Measurements from ENCODE around the gene CPTP. TPM values are rescaled to one million over a fixed set of nuclear protein-coding genes. Genes with fewer than 3 reads are reported as not detected.

Gene CPTP
- total RNA-seq, 1 experiment from 2014 or later: 14.0 TPM

- Histone ChIP-seq H4K20me1 (ENCODE audit: control insufficient read depth, insufficient read depth, insufficient read length) (peaks cover 3% of the 10 kb centered on the region), H3K79me2 (ENCODE audit: insufficient read depth, low read length) (peaks cover 3% of the 10 kb centered on the region; the same call in 1 of the 2 replicates), H3K14ac (ENCODE audit: insufficient read depth, low read length) (no peak overlapping the region), H2BK20ac (ENCODE audit: low read depth, low read length, poor library complexity, severe bottlenecking) (no peak overlapping the region), H3K23me2 (ENCODE audit: insufficient read length, low read depth, low read length, poor library complexity, severe bottlenecking) (peaks cover 9% of the 10 kb centered on the region), H3K23ac (ENCODE audit: insufficient read length, low read depth, low read length) (no peak overlapping the region), H2BK15ac (ENCODE audit: low read depth, low read length) (no peak overlapping the region), H3T11ph (ENCODE audit: low read length) (no peak overlapping the region), H2AFZ (ENCODE audit: low read length) (no peak overlapping the region), H3K4ac (ENCODE audit: low read depth, low read length) (no peak overlapping the region), H3K9me3 (ENCODE audit: control insufficient read depth, low read depth, low read length) (no peaks in the 10 kb centered on the region), H3K4me2 (ENCODE audit: insufficient read depth, insufficient read length, low read length) (no peak overlapping the region), H3K4me1 (ENCODE audit: insufficient read depth, low read length) (no peaks in the 10 kb centered on the region; the same call in 1 of the 2 replicates), H3K79me1 (ENCODE audit: insufficient read depth, low read depth, low read length, poor library complexity, severe bottlenecking) (peaks cover 13% of the 10 kb centered on the region), H2BK12ac (ENCODE audit: insufficient read length, low read depth, low read length) (no peak overlapping the region), H3K18ac (ENCODE audit: insufficient read length, low read depth, low read length) (no peak overlapping the region), H3K56ac (ENCODE audit: insufficient read length, low read depth, low read length) (no peak overlapping the region), H3K27ac (ENCODE audit: insufficient read length, low read depth, low read length) (no peak overlapping the region), H2BK120ac (ENCODE audit: low read depth, low read length, poor library complexity, severe bottlenecking) (no peak overlapping the region), H3K27me3 (ENCODE audit: insufficient read depth, low read length) (no peaks in the 10 kb centered on the region), H4K5ac (ENCODE audit: insufficient read length, low read depth, low read length) (no peak overlapping the region), H2AK5ac (ENCODE audit: insufficient read length, low read length) (no peak overlapping the region), H2BK5ac (ENCODE audit: insufficient read length, low read length) (no peak overlapping the region), H3K9ac (ENCODE audit: extremely low read depth, insufficient read length, low read length) (no peak overlapping the region), H4K8ac (replicated peaks; ENCODE audit: insufficient read length, low read depth, low read length) (no peak overlapping the region), H4K91ac (ENCODE audit: insufficient read length, low read depth, low read length) (no peak overlapping the region)
- no peak for DNase-seq
- TF ChIP-seq CTCF (conservative IDR thresholded peaks at IDR 0.05): peak; percentile 61
- H3K27ac Mint-ChIP-seq: no peak overlapping the region
- H3K36me3 Mint-ChIP-seq (ENCODE audit: insufficient read depth in 1 of 3, low read depth in 3 of 3): peaks cover 21 to 25% (median 23%) of the 10 kb centered on the region in 3 experiments
- no peaks in the 10 kb centered on the region for H3K27me3 Mint-ChIP-seq (ENCODE audit: low read depth)
- no peak overlapping the region for H3K4me3 Mint-ChIP-seq
- no CpG with 5 or more reads among the region's 15 CpGs for WGBS (ENCODE audit: extremely low coverage, insufficient read length, low lambda C conversion rate)
- H3K4me1 Mint-ChIP-seq: peaks cover 6 to 15% of the 10 kb centered on the region in 2 experiments
- H3K9me3 Mint-ChIP-seq: peaks cover 0 to 8% of the 10 kb centered on the region in 2 experiments; a peak in 3 of 5 replicates
These were observed 20.2 kb downstream of the CPTP start for GRCh38 chr1:1344655-1345361.
